Nephron progenitor cell (in vitro differentiated cells): ENCODE data around the gene ZCCHC2.

ENCODE experiments used
- DNase-seq: peaks from one replicate; pipeline ENCODE4 v3.0.0; 2021
- H3K27ac Mint-ChIP-seq: 2 replicates; pipeline ENCODE4 v1.8.0; 2021; ENCODE audit warnings: mild to moderate bottlenecking, moderate library complexity, mixed read lengths
- H3K27me3 Mint-ChIP-seq: 2 replicates; pipeline ENCODE4 v1.8.0; 2021; ENCODE audit warnings: mild to moderate bottlenecking, low read depth, mixed read lengths; ENCODE audit not compliant: poor library complexity
- H3K36me3 Mint-ChIP-seq: 2 replicates; pipeline ENCODE4 v1.8.0; 2021; ENCODE audit warnings: low read depth, mixed read lengths
- H3K4me1 Mint-ChIP-seq: 2 replicates; pipeline ENCODE4 v1.8.0; 2021; ENCODE audit warnings: mixed read lengths
- H3K4me3 Mint-ChIP-seq: 2 replicates; pipeline ENCODE4 v1.8.0; 2021; ENCODE audit warnings: mild to moderate bottlenecking, moderate library complexity, mixed read lengths
- H3K9me3 Mint-ChIP-seq: 2 replicates; pipeline ENCODE4 v1.8.0; 2021; ENCODE audit warnings: mild to moderate bottlenecking, moderate library complexity, mixed read lengths
- CTCF ChIP-seq: fragments of 200-600 bp; sonication (generic); IDR thresholded peaks from 2 replicates; pipeline ENCODE4 v1.5.0; 2021; ENCODE audit warnings: antibody characterized with exemption

Gene ZCCHC2

GRCh38 chr18:62607708-62608428 is 85.0 kb downstream of the ZCCHC2 start:
- Mint-ChIP-seq H3K4me3 (peak overlapping the region; percentile 7), H3K4me1 (peaks cover 79% of the 10 kb centered on the region), H3K27me3 (no peaks in the 10 kb centered on the region), H3K36me3 (no peaks in the 10 kb centered on the region), H3K9me3 (peaks cover 3% of the 10 kb centered on the region), H3K27ac (no peak overlapping the region)
- no peak for DNase-seq
- TF ChIP-seq CTCF: no peak

DNA sequence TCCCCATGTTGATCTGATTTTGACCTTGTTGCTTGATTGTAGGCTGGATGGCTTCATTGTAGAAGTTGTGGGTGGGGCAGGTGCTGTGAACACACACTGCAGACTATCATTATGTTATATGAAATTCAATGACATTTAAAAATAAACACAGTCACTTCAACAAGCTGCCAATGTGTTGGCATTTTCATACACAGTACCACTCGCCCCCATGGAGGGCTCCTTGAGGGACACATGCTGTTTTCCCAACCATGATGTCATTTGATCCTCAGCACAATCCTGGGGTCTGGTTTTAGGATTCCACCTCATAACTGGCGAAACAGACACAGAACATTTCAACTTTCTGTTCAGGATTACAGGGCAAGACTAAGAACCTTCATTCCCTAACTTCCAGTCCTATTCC is 86.9 kb downstream of the ZCCHC2 start:
- peaks cover 67% of the 10 kb centered on the region for H3K4me1 Mint-ChIP-seq

GRCh38 chr18:62610351-62610700 is 87.5 kb downstream of the ZCCHC2 start:
- no peak for TF ChIP-seq CTCF
- no peak for DNase-seq
- no peaks in the 10 kb centered on the region for H3K27me3 Mint-ChIP-seq
- peaks cover 3% of the 10 kb centered on the region for H3K9me3 Mint-ChIP-seq
- H3K27ac Mint-ChIP-seq: peak overlapping the region; percentile 84
- H3K4me3 Mint-ChIP-seq: peak overlapping the region; percentile 75
- no peaks in the 10 kb centered on the region for H3K36me3 Mint-ChIP-seq
- H3K4me1 Mint-ChIP-seq: peaks cover 65% of the 10 kb centered on the region

More for the DNA sequence above, 86.9 kb downstream of the ZCCHC2 start:
- DNase-seq: no peak
- Mint-ChIP-seq H3K36me3 (no peaks in the 10 kb centered on the region), H3K27ac (peak overlapping the region; percentile 22), H3K9me3 (peaks cover 3% of the 10 kb centered on the region), H3K4me3 (peak overlapping the region; percentile 6), H3K27me3 (no peaks in the 10 kb centered on the region)
- TF ChIP-seq CTCF: no peak

- peak; percentile 50 for DNase-seq
- TF ChIP-seq CTCF: no peak
- Mint-ChIP-seq H3K27ac (peak overlapping the region; percentile 84), H3K9me3 (peaks cover 3% of the 10 kb centered on the region), H3K4me1 (peaks cover 60% of the 10 kb centered on the region), H3K36me3 (no peaks in the 10 kb centered on the region), H3K4me3 (peak overlapping the region; percentile 75), H3K27me3 (no peaks in the 10 kb centered on the region)
Observed at GRCh38 chr18:62610701-62611411, 88.0 kb downstream of the ZCCHC2 start.

DNA sequence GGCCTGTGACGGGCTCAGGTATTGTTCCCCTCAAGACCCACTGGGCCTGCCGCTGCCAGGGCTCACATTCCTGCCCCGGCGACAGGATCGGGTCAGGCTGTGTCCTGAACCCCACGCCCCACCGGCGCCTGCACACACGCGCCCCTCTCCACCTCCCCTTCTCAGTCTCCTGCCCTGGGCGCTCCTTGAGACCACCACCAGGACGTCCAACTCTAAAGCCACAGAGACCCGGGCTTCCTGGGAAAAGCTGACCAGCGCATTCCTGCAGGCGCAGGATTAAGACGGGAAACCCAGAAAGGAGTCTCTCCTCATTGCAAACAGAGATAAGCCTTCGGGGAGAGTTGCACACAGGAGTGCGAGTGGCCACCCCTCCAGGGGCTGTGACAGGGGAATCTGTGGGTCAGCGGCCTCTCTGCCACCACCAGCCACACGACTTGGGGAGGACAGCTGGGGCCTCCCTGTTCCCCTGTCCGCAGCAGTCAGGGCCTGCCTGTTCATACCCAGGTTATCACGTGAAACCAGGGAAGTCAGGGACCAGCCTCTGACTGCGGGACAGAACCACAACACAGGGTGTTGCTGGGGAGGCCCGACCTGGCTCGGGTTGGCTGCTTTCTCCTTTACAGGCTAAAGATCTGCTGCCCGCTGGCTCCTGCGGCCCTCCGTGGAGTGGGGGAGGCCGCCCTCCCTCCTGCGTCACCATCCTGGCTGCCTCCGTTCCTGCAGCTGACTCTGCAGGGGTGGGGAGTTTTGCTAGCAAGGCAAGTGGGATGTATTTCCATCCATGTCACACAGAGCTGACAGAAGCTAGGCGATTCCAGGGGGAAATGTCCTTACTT is 88.8 kb downstream of the ZCCHC2 start:
- Mint-ChIP-seq H3K4me3 (peak overlapping the region; percentile 75), H3K36me3 (no peaks in the 10 kb centered on the region), H3K9me3 (peaks cover 3% of the 10 kb centered on the region), H3K27me3 (peaks cover under 1% of the 10 kb centered on the region), H3K4me1 (peaks cover 52% of the 10 kb centered on the region), H3K27ac (peak overlapping the region; percentile 82)
- no peak for TF ChIP-seq CTCF
- DNase-seq: peak; percentile 37
